Measurements from ENCODE around the gene DNM3.

Gene DNM3

GRCh38 chr1:172447641-172448040 lies 606.3 kb downstream of the DNM3 start:
- no peak for DNase-seq

GRCh38 chr1:172448995-172449584 lies 607.8 kb downstream of the DNM3 start:
- DNase-seq = no peak

GRCh38 chr1:172449585-172450523 lies 608.6 kb downstream of the DNM3 start:
- DNase-seq = no peak

- DNase-seq = no peak
These were observed 609.2 kb downstream of the DNM3 start for GRCh38 chr1:172450524-172450885.

- no peak for DNase-seq
These were observed 609.7 kb downstream of the DNM3 start for GRCh38 chr1:172451002-172451443.

- no peak for DNase-seq
These were observed 611.3 kb downstream of the DNM3 start for GRCh38 chr1:172452536-172453152.

GRCh38 chr1:172453153-172453545 lies 611.9 kb downstream of the DNM3 start:
- no peak for DNase-seq

GRCh38 chr1:172453607-172454006 lies 612.3 kb downstream of the DNM3 start:
- no peak for DNase-seq

GRCh38 chr1:172455451-172455850 lies 614.2 kb downstream of the DNM3 start:
- DNase-seq = no peak

GRCh38 chr1:172456344-172456769 lies 615.1 kb downstream of the DNM3 start:
- no peak for DNase-seq

- no peak for DNase-seq
These were observed 616.3 kb downstream of the DNM3 start for GRCh38 chr1:172457479-172458130.

GRCh38 chr1:172460177-172460576 lies 618.9 kb downstream of the DNM3 start:
- no peak for DNase-seq

- no peak for DNase-seq
These were observed 619.6 kb downstream of the DNM3 start for GRCh38 chr1:172460887-172461315.

Data from activated CD4-positive, alpha-beta T cell treated with anti-CD3 and anti-CD28 coated beads, Interleukin-2, amount 50 U/mL, for 4 hours (primary cell).